ENCODE measurements around the gene METTL5. TPM values are rescaled to one million over a fixed set of nuclear protein-coding genes. Genes with fewer than 3 reads are reported as not detected.

METTL5 gene
- total and polyA plus RNA-seq, 9 of the 15 experiments (the other 6 are each of a cell fraction or from before 2014, with no cell fraction given): 149 to 471 (median 224) TPM

GRCh38 chr2:169839954-169840746 lies 15.4 kb upstream of the METTL5 start (continued):
- TF ChIP-seq RBM39 (optimal IDR thresholded peaks at IDR 0.05; ENCODE audit: low read depth, low read length) (no peak), MGA (IDR thresholded peaks at IDR 0.05) (peak; percentile 48), HMBOX1 (IDR thresholded peaks at IDR 0.05) (peak; percentile 84; the same call in 1 of the 2 replicates), E2F6 (IDR thresholded peaks at IDR 0.05; ENCODE audit: borderline replicate concordance in 1 of 2, extremely low read depth in 1 of 2, insufficient read depth in 1 of 2, insufficient read length in 1 of 2, low read depth in 1 of 2, low read length in 1 of 2, poor library complexity in 1 of 2, severe bottlenecking in 1 of 2) (peak; percentile 57 to 66), ZNF740 (CRISPR knock-in tag; IDR thresholded peaks at IDR 0.05) (0 out of 2 replicates have a peak, but pooled peaks have one; percentile 4), ZNF740 (tag; IDR thresholded peaks at IDR 0.05) (no peak; a peak in 1 of 4 replicates), ZSCAN32 (CRISPR knock-in tag; IDR thresholded peaks at IDR 0.05) (0 out of 2 replicates have a peak, but pooled peaks have one; percentile 10), ZNF583 (CRISPR knock-in tag; IDR thresholded peaks at IDR 0.05) (no peak), JUND (IDR thresholded peaks at IDR 0.05; ENCODE audit: borderline replicate concordance, low read depth, low read length) (peak; percentile 47; the same call in 1 of the 2 replicates), JUND (tag; IDR thresholded peaks at IDR 0.05; ENCODE audit: borderline replicate concordance, low read depth, low read length) (peak; percentile 37; the same call in 1 of the 3 replicates), PHF8 (IDR thresholded peaks at IDR 0.05; ENCODE audit: borderline replicate concordance, low read length) (no peak; the same call in 1 of the 2 replicates)

All from K562 (cell line).